HepG2 (cell line): ENCODE results near the gene NR2F1-AS1. TPM values are rescaled to one million over a fixed set of nuclear protein-coding genes. Genes with fewer than 3 reads are reported as not detected.

ENCODE experiments used
- ELF3 ChIP-seq: IDR thresholded peaks from 2 replicates; pipeline ENCODE4 v1.6.1; 2016; ENCODE audit warnings: missing genetic modification reagents, missing compliant biosample characterization
- FOSL2 ChIP-seq: sonication (generic); formaldehyde crosslinking; IDR thresholded peaks from 2 replicates; pipeline ENCODE4 v1.4.0; 2020; ENCODE audit warnings: missing genetic modification reagents
- HNRNPH1 ChIP-seq: fragments of 200-400 bp; formaldehyde crosslinking; optimal IDR thresholded peaks from 2 replicates; pipeline ENCODE3; 2017; ENCODE audit warnings: mild to moderate bottlenecking, low read depth, low read length
- NONO ChIP-seq, 2 experiments: fragments of 450-650 bp in 1 of 2; sonication (generic) in 1 of 2; formaldehyde crosslinking in 1 of 2; IDR thresholded peaks in 1 of 2; conservative IDR thresholded peaks in 1 of 2; 2 replicates each; pipeline versions ENCODE4 v1.6.1 to v1.8.0; 2017 to 2022; ENCODE audit warnings: mild to moderate bottlenecking in 1 of 2, missing genetic modification reagents in 1 of 2, moderate library complexity in 1 of 2
- RARG ChIP-seq: sonication (generic); formaldehyde crosslinking; IDR thresholded peaks from 2 replicates; pipeline ENCODE4 v1.4.0; 2020; ENCODE audit warnings: low read depth, mild to moderate bottlenecking, missing genetic modification reagents
- SPEN ChIP-seq: sonication (generic); formaldehyde crosslinking; IDR thresholded peaks from 2 replicates; pipeline ENCODE4 v1.5.1; 2020; ENCODE audit warnings: low read depth, mild to moderate bottlenecking, missing genetic modification reagents
- TAF15 ChIP-seq: fragments of 200-400 bp; formaldehyde crosslinking; IDR thresholded peaks from one replicate; pipeline ENCODE4 v1.6.1; 2018; ENCODE audit warnings: mild to moderate bottlenecking, low read depth, low read length; ENCODE audit not compliant: poor library complexity, severe bottlenecking
- TCF7L2 ChIP-seq: IDR thresholded peaks from 2 replicates; pipeline ENCODE4 v1.6.1; 2011; ENCODE audit warnings: mild to moderate bottlenecking, low read depth, low read length, moderate library complexity
- U2AF2 ChIP-seq: fragments of 200-400 bp; formaldehyde crosslinking; IDR thresholded peaks from 2 replicates; pipeline ENCODE4 v1.6.1; 2017; ENCODE audit warnings: low read depth, mild to moderate bottlenecking, low read length
- WIZ ChIP-seq: sonication (generic); formaldehyde crosslinking; IDR thresholded peaks from 2 replicates; pipeline ENCODE4 v1.5.1; 2020; ENCODE audit warnings: mild to moderate bottlenecking, missing genetic modification reagents
- ZNF317 ChIP-seq: sonication (generic); formaldehyde crosslinking; IDR thresholded peaks from 2 replicates; pipeline ENCODE4 v1.5.0; 2020; ENCODE audit warnings: mild to moderate bottlenecking, missing genetic modification reagents
- ZNF326 ChIP-seq: sonication (generic); formaldehyde crosslinking; IDR thresholded peaks from 2 replicates; pipeline ENCODE4 v1.4.0; 2020; ENCODE audit warnings: missing genetic modification reagents, borderline replicate concordance
- ZNF441 ChIP-seq: sonication (generic); formaldehyde crosslinking; IDR thresholded peaks from 2 replicates; pipeline ENCODE4 v1.7.0; 2021; ENCODE audit warnings: missing genetic modification reagents, borderline replicate concordance
- polyA plus RNA-seq, 8 experiments: library from polyadenylated mRNA; depleted of rRNA in 3 of 8; stranded (reverse) in 7 of 8; unstranded in 1 of 8; fragments of >200 nt; fragmentation: Illumina TruSeq in 4 of 8; extraction: Trizol in 4 of 8; gene quantifications; 2 replicates each; pipeline versions ENCODE4 v1.2.1 to v1.2.3, GENCODE V29; 2011 to 2016; ENCODE audit warnings: low read depth in 4 of 8, missing spikeins in 1 of 8, mixed read lengths in 1 of 8; ENCODE audit not compliant: insufficient read depth in 1 of 8
- total RNA-seq, 5 experiments: library from RNA; depleted of rRNA; stranded (reverse); fragments of >200 nt; fragmentation: Illumina TruSeq; extraction: Trizol; gene quantifications; 2 replicates each; pipeline ENCODE4 v1.2.3, GENCODE V29; 2016; ENCODE audit warnings: low read depth in 1 of 5
- TF ChIP-seq, protein P1 (sequence below): sonication (generic); formaldehyde crosslinking; IDR thresholded peaks from 2 replicates; pipeline ENCODE4 v1.5.1; 2020; ENCODE audit warnings: missing genetic modification reagents, mild to moderate bottlenecking, borderline replicate concordance
- TF ChIP-seq, protein P2 (sequence below): sonication (generic); formaldehyde crosslinking; IDR thresholded peaks from 2 replicates; pipeline ENCODE4 v1.5.0; 2020; ENCODE audit warnings: missing genetic modification reagents
- TF ChIP-seq, protein P3 (sequence below): sonication (generic); formaldehyde crosslinking; IDR thresholded peaks from 2 replicates; pipeline ENCODE4; 2020; ENCODE audit warnings: missing genetic modification reagents, mild to moderate bottlenecking, borderline replicate concordance
- TF ChIP-seq, protein P4 (sequence below): sonication (generic); formaldehyde crosslinking; conservative IDR thresholded peaks from 2 replicates; pipeline ENCODE4 v1.4.0; 2020; ENCODE audit warnings: mild to moderate bottlenecking, missing genetic modification reagents, moderate library complexity
- TF ChIP-seq, protein P5 (sequence below): sonication (generic); formaldehyde crosslinking; IDR thresholded peaks from 2 replicates; pipeline ENCODE4 v1.5.0; 2020; ENCODE audit warnings: mild to moderate bottlenecking, missing genetic modification reagents, moderate library complexity

The NR2F1-AS1 gene
- total and polyA plus RNA-seq, 2 of the 13 experiments (the other 11 are each of a cell fraction or from before 2014, with no cell fraction given), result 2.8 TPM

DNA sequence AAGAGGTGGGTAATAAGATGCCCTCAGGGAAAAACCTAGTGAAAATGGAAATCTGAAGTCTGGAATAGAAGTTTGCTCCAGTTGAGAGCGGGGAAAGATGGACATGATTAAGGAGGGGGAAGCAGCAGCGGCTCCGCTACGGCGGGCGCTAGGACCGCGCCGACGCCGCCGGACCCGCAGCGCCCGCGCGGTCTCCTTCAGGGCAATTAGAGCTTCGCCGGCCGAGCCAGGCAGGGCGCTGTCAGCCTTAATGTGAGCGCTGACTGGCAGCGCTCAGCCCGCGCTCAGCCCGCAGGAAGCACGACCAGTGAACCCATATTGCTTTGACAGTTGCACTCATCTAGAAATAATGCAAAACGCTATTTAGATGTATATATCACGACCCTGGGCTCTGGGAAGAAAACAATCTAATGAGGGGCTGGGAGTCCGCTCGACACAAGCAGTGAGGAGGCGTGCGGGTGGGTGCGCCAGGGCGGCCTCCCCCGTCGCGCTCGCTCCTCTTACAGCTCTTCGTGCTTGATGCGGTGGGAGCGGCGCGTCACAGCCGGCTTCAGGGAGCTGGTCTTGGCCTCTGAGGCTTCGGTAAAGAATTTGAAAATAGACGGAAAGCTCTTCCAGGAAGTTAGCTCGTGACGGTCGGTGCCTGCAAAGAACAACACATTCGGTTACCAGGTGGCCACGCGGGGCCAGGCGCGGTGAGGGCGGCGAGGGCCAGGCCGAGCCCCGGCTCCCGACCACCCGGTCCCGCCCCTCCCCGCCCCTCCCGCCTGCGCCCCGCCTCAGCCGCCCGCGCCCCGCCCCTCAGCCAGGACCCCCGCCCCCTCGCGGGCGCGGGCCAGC, 39.7 kb upstream of the NR2F1-AS1 start (continued):
- TF ChIP-seq, protein P1, sequence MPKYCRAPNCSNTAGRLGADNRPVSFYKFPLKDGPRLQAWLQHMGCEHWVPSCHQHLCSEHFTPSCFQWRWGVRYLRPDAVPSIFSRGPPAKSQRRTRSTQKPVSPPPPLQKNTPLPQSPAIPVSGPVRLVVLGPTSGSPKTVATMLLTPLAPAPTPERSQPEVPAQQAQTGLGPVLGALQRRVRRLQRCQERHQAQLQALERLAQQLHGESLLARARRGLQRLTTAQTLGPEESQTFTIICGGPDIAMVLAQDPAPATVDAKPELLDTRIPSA (CRISPR knock-in tag), result no peak
- TF ChIP-seq TCF7L2 (no peak), HNRNPH1 (no peak), FOSL2 (CRISPR knock-in tag) (no peak), ZNF317 (no peak; the same call in 1 of the 2 replicates), TAF15 (no peak), ELF3 (CRISPR knock-in tag) (0 out of 2 replicates have a peak, but pooled peaks have one; percentile 30), NONO (IDR thresholded peaks at IDR 0.05) (no peak), NONO (CRISPR knock-in tag; conservative IDR thresholded peaks at IDR 0.05) (no peak), RARG (CRISPR knock-in tag) (no peak), ZNF441 (CRISPR knock-in tag) (no peak), ZNF326 (CRISPR knock-in tag) (no peak), U2AF2 (no peak), WIZ (CRISPR knock-in tag) (no peak), SPEN (CRISPR knock-in tag) (0 out of 2 replicates have a peak, but pooled peaks have one; percentile 27)
- TF ChIP-seq, protein P2, sequence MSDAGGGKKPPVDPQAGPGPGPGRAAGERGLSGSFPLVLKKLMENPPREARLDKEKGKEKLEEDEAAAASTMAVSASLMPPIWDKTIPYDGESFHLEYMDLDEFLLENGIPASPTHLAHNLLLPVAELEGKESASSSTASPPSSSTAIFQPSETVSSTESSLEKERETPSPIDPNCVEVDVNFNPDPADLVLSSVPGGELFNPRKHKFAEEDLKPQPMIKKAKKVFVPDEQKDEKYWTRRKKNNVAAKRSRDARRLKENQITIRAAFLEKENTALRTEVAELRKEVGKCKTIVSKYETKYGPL (CRISPR knock-in tag), result no peak
- TF ChIP-seq, protein P3, sequence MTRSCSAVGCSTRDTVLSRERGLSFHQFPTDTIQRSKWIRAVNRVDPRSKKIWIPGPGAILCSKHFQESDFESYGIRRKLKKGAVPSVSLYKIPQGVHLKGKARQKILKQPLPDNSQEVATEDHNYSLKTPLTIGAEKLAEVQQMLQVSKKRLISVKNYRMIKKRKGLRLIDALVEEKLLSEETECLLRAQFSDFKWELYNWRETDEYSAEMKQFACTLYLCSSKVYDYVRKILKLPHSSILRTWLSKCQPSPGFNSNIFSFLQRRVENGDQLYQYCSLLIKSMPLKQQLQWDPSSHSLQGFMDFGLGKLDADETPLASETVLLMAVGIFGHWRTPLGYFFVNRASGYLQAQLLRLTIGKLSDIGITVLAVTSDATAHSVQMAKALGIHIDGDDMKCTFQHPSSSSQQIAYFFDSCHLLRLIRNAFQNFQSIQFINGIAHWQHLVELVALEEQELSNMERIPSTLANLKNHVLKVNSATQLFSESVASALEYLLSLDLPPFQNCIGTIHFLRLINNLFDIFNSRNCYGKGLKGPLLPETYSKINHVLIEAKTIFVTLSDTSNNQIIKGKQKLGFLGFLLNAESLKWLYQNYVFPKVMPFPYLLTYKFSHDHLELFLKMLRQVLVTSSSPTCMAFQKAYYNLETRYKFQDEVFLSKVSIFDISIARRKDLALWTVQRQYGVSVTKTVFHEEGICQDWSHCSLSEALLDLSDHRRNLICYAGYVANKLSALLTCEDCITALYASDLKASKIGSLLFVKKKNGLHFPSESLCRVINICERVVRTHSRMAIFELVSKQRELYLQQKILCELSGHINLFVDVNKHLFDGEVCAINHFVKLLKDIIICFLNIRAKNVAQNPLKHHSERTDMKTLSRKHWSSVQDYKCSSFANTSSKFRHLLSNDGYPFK (CRISPR knock-in tag), result peak; percentile 19; the same call in 1 of the 2 replicates
- TF ChIP-seq, protein P4, sequence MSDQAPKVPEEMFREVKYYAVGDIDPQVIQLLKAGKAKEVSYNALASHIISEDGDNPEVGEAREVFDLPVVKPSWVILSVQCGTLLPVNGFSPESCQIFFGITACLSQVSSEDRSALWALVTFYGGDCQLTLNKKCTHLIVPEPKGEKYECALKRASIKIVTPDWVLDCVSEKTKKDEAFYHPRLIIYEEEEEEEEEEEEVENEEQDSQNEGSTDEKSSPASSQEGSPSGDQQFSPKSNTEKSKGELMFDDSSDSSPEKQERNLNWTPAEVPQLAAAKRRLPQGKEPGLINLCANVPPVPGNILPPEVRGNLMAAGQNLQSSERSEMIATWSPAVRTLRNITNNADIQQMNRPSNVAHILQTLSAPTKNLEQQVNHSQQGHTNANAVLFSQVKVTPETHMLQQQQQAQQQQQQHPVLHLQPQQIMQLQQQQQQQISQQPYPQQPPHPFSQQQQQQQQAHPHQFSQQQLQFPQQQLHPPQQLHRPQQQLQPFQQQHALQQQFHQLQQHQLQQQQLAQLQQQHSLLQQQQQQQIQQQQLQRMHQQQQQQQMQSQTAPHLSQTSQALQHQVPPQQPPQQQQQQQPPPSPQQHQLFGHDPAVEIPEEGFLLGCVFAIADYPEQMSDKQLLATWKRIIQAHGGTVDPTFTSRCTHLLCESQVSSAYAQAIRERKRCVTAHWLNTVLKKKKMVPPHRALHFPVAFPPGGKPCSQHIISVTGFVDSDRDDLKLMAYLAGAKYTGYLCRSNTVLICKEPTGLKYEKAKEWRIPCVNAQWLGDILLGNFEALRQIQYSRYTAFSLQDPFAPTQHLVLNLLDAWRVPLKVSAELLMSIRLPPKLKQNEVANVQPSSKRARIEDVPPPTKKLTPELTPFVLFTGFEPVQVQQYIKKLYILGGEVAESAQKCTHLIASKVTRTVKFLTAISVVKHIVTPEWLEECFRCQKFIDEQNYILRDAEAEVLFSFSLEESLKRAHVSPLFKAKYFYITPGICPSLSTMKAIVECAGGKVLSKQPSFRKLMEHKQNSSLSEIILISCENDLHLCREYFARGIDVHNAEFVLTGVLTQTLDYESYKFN, result 0 out of 2 replicates have a peak, but pooled peaks have one; percentile 11
- TF ChIP-seq, protein P5, sequence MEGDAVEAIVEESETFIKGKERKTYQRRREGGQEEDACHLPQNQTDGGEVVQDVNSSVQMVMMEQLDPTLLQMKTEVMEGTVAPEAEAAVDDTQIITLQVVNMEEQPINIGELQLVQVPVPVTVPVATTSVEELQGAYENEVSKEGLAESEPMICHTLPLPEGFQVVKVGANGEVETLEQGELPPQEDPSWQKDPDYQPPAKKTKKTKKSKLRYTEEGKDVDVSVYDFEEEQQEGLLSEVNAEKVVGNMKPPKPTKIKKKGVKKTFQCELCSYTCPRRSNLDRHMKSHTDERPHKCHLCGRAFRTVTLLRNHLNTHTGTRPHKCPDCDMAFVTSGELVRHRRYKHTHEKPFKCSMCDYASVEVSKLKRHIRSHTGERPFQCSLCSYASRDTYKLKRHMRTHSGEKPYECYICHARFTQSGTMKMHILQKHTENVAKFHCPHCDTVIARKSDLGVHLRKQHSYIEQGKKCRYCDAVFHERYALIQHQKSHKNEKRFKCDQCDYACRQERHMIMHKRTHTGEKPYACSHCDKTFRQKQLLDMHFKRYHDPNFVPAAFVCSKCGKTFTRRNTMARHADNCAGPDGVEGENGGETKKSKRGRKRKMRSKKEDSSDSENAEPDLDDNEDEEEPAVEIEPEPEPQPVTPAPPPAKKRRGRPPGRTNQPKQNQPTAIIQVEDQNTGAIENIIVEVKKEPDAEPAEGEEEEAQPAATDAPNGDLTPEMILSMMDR (CRISPR knock-in tag), result peak; percentile 56
